ENCODE measurements around the gene HOXA7.

HOXA7 gene

DNA sequence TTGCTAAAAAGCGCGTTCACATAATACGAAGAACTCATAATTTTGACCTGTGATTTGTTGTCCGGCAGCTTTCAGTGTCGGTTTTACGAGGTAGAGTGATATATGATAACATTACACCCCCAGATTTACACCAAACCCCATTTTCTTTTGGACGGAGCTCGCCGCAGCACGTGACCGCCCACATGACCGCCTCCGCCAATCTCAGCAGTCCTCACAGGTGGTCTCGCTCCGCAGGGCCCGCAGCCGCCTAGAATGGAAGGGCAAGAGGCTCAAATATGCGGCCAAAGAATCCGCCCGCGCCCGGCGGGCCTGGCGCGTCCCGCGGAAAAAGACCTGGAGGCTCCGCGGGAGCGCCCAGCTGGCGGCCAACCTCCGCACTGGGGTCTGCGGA, at the start of gene HOXA7:
HOXA7 (minus strand) TSS at position 168 of the 391 bp plus-strand sequence; CDS start at position 38, 130 bp downstream.
- DNase-seq (ENCODE audit: low read depth, low spot score), result no peak

DNA sequence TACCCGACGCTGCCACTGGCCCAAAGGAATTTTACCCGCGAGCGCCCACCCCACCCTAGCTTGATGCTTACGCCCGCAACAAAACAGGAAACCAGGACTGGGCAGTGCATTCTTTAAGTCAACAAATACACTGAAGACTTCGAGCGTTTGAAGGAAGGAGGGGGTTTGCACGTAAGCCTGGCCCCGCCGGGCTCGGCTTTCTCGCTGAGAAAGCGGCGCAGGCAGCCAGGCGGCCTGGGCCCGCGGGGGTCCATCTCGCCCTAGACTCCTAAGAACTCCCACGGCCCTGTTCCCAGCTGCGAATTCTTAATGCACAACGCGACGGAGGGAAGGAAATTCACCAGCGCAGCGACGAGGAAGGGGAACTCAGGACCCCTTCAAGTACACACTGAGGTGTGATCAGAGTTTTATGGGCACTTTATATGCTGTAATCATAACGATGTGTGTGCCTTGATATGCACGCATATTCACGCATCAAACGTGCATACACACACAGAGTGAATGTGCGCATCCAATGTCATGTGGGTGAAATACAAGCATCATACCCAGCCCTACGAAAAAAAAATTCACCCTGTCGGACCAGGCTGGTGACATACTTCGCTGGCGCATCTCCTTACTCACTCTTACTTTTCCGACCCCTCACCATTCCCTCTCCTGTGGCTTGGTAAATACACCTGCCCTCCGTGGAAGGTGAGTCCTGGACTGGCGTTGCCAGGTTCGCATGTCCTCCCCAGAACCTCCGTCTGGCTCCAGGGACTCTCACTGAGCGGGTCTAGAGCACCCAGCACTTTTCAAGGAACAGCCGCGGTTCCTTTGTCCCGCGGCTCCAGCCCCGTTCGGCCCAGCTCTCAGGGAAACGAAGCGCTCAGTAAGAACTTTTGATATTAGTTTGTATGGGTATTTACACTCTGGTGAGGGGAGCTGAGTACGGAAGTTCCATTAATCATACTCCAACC, 49.1 kb upstream of the HOXA7 start:
- no peak for DNase-seq (ENCODE audit: low read depth, low spot score)

DNA sequence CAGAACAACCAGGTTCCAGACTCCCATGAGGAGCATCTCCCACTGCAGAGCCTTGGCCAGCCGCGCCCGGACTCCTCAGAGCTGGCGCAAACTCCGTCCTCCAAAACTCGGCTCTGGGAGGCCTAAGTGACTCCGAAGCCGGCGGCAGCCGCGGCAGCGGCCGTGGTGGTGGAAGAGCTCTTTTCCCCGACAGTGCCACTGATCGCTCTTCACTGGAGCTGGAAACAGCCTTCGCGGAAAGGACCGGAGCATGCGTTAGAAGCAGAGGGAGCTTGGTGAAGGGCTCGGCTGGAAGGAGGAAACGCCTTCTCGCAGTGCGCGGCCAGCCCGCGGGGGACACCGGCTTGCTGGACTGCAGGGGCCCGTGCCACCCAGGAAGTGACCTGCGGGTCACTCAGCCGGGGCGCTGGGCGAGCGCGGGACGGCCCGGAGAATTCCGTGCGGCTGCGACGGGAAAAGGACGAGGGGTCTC, 48.4 kb upstream of the HOXA7 start:
- DNase-seq (ENCODE audit: low read depth, low spot score), result no peak

DNA sequence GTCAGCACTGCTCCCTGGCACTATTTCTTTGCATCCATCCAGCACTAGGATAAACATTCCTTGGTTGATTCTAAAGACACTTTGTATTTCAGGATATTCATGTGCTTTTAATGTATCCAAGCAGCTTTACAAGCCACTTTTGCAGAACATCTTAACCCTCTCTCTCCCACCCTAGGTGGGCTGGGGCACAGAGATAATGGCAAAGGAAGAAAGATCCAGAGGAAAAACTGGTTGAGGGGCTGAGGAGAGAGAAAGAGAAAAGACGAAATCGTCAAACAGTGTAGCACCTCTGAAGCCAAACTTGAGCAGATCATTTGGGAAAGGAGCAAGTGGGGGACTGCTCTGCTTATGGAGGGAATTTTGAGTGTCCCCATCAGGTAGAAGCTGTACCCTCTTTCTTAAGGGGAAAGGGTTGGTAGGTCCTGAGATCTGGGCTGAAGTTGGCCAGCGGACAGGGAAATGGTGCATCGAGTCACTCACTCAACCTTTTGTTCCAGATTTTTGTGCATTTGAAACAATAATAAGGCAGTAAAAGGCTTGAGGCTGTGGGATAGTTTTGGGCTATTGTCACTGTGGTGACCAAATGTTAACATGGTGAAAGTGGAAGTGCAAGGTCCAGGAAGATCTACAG, 47.6 kb upstream of the HOXA7 start:
- no peak for DNase-seq (ENCODE audit: low read depth, low spot score)

DNA sequence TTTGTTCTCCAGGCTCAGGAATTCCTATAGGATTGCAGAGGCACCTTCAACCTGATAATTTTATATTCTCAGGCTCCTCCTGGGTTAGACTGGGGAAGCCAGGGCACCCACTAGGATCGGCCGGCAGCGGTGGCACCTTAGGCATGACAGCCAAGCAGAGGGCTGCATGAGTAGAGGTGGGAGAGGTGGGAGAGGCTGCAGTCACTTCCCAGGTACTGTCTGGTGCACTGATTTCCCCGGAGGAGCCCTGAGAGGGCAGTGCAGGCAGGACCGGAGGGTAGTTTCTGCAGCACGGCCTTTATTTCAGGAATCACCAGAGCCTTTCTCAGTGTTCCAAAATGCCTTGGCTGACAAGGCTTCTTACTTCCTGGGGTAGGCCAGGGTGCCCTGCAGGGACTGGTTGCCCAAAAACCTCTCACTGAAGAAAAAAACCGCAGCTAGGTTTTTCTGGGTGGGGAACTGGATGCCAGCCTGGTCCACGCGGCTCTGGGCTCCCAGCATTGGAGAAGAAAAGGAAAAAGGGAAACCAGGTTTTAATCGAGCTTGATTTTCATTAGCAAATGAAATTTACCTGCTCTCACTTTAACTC, 47.0 kb upstream of the HOXA7 start:
- DNase-seq (ENCODE audit: low read depth, low spot score), result no peak

DNA sequence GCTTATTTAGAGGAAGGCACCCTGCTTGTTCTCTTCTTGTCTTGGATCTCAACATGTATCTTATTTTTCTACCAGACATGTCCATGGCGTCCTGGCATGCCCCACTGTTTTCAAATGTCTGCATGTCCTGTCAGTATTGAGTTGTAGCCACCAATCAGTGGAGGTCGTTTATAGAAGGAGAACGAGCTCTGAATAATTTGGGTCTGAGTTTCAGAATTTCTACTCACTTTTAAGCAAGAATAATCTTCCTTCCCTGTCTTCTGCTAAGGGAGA, 46.3 kb upstream of the HOXA7 start:
- no peak for DNase-seq (ENCODE audit: low read depth, low spot score)

DNA sequence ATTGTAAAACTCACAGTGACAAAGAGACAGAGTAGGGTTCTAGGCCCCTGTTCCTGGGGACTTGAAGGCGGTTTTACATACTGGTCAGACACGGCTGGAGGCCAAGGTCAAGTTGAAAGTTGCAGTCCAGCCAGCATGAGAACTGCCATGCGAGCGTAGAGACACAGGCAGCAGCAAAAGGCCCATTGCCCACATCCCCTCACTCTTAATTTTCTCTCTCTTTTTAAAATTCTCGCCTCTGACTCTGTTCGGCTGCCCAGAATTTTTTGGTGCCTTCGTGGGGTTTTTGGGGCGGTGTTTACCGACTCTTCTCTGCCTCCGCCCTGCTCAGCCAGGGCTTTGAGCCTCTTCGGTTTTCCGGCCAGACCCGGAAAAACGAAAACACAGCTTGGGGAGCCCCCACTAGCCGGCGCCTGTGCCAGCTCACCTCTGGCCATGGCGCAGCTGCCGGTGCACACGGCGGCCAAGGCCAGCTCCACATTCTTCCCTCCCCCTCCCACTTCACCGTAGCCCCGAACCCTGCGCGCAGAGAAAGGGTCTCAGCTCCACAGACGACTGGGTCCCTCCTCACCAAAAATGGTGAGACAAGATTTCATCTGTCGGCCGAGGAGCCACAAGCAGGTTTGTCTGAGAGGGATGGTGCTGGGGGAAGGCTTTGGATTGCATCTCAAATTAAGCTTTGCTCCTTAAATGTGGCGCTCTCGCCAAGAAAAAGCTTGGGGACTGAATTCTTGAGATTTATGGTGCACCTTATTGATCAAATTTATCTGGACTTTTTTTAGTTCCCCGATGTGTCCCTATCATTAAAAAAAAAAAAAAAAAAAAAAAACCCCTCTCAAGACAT, 45.8 kb upstream of the HOXA7 start:
- DNase-seq (ENCODE audit: low read depth, low spot score), result no peak

DNA sequence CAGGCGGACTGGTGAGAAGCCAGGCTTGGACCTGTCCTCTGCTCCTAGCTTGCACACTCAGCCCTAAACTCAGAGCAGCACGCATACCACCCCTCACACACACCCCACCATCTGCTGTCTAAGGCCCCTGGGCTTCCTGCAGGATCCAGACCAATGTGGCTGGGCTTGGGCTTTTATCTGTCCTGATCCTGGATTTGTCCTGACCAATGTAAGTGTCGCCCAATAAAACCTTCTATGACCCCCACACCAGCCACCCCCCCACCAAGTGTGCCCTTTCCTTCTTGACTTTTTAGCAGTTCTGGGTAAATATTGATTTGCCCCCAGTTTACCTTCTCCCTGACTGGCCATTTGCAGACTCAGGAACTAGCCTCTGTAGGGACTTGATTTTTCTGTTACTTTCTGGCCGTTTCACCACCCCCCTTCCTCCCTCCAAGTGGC, 45.1 kb upstream of the HOXA7 start:
- no peak for DNase-seq (ENCODE audit: low read depth, low spot score)

DNA sequence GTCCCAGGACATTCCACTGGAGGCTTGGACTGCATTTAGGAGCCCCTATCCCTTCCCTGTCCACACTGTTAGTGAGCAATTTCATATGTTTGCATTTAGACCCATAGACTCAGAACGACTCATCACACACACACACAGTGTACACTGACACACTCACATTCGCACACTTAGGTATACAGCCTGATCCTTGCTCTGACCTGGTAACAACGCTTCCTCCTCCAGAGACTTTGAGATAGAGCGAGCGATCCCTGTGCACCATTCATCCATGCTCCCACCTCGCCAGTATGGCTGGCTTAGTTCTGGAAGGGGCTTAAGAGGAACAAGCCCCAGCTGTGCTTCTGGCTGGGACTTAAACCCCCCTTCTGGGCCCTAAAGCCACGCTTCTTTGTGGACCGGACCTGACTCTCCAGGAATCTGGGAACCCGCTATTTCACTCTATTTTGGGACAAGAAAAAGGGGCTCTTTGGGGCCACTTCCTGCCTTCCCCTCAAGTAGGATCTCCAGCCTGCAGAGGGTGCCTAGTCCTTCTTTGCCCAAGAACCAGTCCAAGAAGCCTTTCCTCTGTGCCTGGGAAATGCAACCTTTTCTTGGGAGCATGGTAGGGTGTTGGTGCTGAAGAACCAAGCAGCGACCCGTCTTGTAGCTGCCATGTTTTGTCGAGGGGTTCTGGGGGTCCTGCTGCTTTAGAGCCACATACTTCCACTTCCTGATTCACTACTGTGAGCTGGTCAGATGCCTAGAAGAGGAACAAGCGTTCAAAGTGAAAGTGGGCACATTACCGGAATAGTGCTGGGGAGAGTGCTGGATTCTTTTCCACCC, 44.5 kb upstream of the HOXA7 start:
- DNase-seq (ENCODE audit: low read depth, low spot score), result no peak

DNA sequence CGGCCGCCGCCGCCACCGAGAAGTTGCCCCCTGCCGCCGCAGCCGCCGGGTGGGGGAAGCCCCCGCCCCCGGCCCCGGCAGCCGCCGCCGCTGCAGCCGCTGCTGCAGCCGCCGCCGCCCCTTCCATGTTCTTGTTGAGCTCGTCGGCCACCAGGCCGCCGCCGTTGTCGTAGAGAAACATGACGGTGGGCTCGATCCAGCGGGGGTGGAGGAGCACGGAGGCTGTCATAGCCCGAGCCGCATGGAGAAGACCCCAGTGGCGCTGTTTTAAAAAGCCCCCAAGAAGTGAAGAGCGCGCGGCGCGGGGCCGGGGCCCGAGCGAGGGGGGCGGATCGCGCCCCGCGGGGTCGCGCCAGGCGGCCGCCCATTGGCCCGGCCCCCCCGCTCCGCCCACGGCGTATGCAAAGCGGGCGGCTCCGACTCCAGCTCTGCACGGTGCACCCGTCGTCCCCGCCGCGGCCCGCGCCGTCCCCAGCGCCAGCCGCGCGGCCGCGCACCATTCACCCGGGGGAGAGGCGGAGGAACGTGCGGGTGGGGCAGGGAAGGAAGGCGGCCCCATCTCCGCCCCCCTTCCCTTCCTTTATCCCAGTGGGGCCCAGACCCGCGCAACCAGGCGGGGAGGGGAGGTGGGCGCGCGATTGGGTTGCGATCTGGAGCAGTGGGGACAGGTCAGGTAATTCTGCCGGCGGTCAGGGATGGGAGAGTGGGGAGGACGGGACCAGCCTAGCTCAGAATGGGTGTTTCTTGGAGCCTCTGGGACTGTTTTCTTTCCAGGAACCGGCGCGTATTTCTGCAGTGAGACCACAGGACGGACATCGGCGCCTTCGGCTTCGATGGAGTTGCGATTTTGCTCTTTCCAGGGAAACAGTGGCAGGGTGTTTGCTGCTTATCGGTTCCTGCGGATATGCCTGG, 43.6 kb upstream of the HOXA7 start, which contains the start of gene HOXA13:
HOXA13 (minus strand) TSS at position 243 of the 912 bp plus-strand sequence; CDS start at position 229, 14 bp downstream.
- no peak for DNase-seq (ENCODE audit: low read depth, low spot score)

DNA sequence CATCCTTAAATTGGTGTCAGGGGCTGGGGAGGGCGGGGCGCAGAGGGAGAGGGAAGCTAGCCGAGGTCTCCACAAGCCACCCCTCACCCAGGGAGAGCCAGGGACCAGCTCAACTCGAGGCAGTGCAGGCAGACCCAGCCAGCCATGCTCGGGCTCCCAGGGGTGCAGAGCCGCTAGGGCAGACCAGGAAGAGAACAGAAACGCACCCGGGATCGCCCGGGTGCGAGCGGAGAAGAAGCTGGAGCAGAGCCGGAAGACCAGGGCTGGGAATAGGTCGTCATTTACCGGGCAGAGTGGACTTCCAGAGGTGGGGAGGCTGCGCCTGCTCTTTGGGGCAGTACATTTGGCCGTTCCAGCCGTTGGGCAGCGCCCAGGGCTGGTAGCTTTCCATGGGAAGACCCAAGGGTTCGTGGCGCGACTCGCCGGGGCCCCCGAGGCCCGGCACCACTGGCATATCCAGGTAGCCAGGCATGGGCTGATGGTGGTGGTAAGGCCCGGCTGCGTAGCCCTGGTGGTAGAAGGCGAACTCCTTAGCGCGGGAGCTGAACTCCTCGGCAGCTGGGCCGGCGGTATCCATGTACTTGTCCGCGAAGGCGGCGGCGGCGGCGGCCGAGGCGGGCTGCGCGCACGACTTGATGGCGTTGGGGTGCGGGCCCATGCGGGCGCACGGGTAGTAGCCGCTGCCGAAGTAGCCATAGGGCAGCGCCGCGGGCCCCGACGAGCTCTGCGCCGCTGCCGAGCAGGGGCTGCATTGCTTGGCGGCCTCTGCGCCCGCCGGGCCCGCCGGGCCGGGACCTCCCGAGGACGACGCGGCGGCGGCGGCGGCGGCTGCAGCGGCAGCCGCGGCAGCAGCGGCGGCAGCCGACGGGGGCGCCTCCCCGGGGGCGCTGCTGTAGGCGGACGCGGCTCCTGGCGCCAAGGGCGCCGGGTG, 42.7 kb upstream of the HOXA7 start:
- DNase-seq (ENCODE audit: low read depth, low spot score), result no peak

DNA sequence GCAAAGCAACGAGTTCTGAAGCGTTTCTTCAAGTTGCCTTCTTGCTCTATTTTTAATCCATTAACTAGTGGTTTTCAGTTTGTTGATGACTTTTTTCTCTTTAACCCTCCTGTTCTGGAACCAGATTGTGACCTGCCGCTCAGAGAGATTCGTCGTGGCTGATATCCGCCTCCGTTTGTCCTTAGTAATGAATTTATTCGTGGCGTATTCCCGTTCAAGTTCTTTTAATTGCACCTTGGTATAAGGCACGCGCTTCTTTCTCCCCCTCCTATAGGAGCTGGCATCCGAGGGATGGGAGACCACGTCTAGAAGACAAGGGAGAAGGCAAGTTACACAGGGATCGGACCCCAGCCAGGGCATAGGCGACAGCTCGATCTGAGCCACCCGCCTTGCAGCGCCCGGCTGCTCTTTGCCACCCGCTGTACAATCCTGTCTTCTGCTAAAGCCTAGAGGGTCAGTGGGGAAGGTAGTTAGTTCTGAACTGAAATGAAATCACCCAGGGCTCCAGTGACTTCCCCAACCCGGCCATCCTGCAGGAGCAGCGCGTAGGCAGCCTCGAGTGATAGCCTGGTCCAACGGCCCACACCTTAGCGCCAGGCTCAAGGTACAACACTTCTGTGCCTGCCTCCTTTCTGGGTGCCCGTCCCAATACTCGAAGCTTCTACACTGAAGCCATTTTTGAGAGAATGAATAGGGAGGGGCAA, 41.8 kb upstream of the HOXA7 start:
- no peak for DNase-seq (ENCODE audit: low read depth, low spot score)

DNA sequence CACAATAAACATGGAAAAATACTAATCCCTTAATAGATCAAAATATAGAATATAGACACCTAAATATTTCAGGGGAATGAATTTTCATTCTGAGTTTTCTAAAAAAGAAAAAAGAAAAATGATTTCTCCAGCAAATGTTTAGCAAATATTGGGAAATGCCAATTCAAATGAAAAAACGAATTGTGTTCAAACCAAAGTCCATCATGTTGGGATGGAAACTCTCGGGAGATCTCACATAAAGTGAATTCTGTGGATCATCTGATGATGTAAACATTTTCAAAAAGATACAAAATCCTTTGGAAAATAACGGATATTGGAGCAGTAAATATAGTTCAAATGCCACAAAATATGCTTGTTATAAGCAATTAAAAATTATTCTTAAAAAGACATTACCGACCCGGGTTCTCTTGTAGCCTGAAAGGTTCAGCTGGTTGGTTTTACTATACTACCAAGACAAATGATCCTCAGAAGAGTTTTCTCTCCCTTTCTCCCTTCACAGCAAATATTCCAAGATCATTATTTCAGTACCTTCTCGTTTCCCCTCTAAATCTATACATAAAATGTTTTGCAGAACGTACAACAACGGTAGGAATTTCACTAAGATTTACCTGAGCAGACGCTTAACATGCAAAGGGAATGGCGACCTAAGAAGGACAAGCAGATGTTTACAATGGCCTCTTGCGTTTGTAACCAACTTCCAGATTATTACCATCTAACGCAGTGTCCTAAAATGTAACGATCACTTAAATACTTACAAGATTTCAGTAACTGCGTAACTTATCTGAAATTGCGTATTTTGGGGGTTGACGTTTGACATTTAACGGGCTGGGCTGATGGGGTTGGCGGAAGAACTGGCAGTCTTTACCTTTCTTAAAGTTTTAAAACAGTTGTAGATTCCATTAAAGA, 40.9 kb upstream of the HOXA7 start:
- no peak for DNase-seq (ENCODE audit: low read depth, low spot score)

DNA sequence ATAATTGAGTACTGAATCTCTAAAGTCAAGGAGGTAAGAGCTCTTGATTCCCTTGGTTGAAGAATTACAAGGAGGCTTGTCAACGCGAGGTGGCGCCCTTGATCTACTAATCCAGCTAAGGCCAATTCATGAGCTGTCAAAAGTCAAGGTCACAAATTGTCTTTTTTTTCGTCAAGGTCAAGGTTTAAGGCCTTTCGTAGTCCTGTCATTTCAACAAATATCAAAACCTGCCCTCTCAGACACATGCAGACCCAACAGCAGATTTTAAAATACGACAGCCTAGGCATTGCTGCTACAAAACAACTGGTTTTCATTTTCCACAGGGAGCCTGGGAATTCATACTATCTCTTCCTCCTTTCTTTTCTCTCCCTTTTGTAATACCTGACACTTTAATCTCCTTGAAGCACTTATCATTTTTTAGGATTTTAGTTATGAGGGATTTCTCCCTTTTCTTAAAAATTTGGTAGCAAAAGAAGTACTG, 39.9 kb upstream of the HOXA7 start:
- peak; percentile 79 for DNase-seq (ENCODE audit: low read depth, low spot score)

DNA sequence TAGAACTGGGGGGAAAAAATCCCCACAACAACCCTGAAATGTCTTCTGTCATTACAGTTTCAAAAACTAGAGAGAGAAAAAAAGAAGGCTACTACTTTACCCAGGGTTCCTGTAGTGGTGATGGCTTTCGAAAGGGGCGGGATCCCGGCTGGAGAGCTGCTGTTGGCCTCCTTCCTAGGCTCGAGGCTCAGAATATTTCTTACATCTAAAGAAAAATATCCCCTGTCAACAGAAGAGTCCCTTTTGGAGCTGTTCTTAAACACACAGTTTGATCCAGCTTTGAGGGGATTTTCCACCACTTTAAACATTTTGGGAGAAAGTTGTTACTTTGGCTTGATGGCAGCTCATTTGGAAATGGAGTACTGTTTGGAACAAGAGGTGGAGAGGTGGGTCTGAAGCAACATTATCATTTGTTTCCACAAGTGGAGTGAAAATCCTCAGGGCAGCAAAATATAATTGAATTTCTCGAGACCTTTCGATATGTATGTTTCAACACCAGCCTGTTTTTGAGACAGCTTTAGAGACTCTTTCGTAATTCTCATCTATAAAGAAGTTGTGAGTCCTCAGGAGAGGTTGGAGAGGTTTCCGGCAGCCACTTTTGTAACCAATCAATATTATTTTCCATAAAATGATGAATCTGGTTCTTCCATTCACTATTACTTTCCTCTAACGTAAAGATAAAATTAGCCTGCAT, 38.4 kb upstream of the HOXA7 start:
- no peak for DNase-seq (ENCODE audit: low read depth, low spot score)

DNA sequence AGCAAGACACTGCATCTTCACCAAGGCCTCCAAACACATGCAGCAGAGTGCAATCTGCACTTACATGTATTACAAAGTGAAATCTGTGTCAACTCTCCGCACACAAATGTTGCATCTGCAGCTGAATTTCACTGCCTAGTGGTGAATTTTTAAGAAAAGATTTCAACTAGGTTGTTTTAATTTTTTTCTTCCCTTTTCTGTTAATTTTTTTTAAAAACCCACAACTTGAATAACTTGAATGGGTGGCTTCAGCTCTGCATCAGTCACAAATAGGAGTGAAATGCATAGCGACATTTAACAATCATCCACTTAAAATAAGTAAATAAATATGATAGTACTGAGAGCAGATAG, 37.5 kb upstream of the HOXA7 start:
- DNase-seq (ENCODE audit: low read depth, low spot score), result no peak
